ENCODE data around the gene GAL3ST3.

GAL3ST3 gene

GRCh38 chr11:66069715-66070603 lies 21.0 kb upstream of the GAL3ST3 start, which contains the start of gene PACS1:
Gene PACS1 (plus strand): TSS chr11:66070272. CDS start chr11:66070487, 215 bp downstream.
- peak; percentile 56 for DNase-seq

DNA sequence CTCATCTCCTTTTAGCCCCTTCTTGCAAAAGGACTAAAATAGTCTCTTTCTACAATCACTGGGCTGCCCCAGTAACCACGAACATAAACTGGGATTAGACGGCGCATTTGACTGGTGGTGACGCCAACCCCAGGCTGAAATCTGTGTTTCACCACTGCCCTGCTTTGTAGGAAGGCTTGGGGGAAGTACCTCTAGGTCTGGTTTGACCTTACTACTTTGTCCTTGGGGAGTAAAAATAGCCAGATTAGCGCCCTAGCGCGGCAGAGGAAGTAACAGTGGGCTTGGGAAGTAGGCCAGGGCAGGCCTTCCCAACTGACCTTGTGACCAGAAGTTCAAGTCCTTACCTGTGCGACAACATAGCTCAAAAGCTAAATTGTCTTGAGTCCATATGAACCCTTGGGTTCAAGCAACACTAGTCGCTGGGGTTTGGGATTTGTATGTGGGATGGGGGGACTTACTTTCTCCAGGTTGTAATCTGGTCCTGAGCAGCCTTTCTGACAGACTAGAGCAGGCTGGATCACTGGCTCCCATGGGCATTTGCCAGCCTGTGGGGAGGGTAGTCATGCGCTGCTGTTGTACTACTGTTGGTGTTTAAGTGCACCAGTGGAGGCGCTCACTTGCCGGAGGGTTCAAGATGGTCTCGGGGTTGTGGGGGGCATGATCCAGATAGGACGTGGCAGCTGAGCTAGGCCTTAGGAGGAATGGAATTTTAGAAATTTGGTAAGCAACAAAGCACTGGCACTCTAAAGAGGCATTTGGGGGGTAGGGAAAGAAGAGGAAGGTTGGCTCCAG lies 20.2 kb upstream of the GAL3ST3 start:
- no peak for DNase-seq

- DNase-seq, result peak; percentile 38
Measured at GRCh38 chr11:66068154-66068821, 19.3 kb upstream of the GAL3ST3 start.

DNA sequence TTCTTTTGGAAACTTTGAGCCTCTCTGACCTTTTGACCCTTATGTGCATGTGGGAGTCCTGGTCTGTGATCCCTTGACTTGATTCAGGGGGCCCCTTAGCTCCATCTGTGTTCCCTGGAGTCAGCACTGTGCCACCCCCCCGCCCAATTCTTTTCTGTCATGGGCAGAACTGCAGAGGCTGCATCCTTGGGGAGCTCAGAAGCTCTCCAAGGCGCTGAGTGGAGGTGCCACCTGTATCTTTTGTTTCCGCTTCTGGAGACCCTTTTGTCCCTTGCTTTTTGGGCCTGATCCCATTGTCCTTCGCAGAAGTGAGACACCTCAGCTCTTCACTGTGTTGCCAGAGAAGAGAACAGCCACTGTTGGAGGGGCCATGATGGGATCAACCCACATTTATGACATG lies 18.7 kb upstream of the GAL3ST3 start:
- DNase-seq, result no peak

GRCh38 chr11:66066751-66067150 lies 17.8 kb upstream of the GAL3ST3 start:
- DNase-seq, result no peak

DNA sequence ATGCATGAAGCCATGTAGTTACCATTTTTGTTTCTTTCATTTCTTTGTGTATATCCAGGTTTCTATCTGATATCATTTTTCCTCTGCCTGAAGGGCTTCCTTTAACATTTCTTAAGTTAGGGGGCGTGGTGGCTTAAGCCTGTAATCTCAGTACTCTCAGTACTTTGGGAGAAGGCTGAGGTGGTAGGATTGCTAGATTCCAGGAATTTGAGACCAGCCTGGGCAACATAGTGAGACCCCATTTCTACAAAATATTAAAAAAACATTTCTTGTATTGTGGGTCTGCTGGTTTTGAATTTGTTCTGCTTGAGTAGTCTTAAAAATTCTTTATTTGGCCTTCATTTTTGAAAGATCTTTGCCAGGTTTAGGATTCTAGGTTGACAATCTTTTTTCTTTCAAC lies 15.6 kb upstream of the GAL3ST3 start:
- no peak for DNase-seq

- DNase-seq, result no peak
Measured at GRCh38 chr11:66063900-66064299, 14.9 kb upstream of the GAL3ST3 start.

- no peak for DNase-seq
Measured at GRCh38 chr11:66062408-66062807, 13.4 kb upstream of the GAL3ST3 start.

DNA sequence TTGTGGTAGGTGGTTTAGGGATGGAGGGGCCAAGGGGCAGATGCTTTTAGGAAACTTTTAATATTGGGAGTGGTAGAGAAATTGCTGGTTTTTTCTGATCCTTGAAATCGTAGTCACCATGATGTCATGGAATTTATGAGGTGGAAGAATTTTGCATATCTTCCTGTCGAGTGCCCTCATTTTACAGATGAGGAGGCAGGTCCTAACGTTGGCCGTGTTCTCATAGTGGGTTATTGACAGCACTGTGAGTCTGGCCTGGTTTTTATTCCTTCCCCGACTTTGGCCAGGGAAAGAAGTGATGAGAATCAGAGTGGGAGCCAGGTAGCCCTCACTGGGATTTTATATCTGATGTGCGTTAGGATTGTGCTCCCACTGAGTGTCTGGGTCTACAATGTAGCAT lies 12.3 kb upstream of the GAL3ST3 start:
- DNase-seq, result no peak

GRCh38 chr11:66059966-66060680 lies 11.2 kb upstream of the GAL3ST3 start:
- DNase-seq, result no peak

DNA sequence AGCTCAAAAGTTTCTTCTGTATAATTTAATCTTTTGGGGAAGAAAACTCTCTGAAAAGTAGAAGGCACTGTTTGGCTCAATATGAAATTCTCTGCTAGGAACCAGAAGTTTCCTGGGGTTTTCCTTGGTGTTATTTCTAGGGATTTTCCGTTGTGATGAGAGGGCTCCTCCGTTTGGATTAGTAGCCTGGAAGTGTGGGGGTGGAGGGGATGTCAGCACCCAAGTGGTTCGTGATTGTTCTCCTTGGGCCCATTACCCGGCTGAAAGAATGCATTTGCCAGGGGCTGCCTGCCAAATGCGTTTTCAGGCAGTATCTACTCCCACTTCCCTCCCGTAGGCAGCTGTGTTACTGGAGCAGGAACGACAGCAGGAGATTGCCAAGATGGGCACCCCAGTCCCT lies 7.5 kb upstream of the GAL3ST3 start:
- no peak for DNase-seq

GRCh38 chr11:66055021-66055420 lies 6.1 kb upstream of the GAL3ST3 start:
- DNase-seq, result no peak

- DNase-seq, result no peak
Measured at GRCh38 chr11:66052664-66052982, 3.7 kb upstream of the GAL3ST3 start.

DNA sequence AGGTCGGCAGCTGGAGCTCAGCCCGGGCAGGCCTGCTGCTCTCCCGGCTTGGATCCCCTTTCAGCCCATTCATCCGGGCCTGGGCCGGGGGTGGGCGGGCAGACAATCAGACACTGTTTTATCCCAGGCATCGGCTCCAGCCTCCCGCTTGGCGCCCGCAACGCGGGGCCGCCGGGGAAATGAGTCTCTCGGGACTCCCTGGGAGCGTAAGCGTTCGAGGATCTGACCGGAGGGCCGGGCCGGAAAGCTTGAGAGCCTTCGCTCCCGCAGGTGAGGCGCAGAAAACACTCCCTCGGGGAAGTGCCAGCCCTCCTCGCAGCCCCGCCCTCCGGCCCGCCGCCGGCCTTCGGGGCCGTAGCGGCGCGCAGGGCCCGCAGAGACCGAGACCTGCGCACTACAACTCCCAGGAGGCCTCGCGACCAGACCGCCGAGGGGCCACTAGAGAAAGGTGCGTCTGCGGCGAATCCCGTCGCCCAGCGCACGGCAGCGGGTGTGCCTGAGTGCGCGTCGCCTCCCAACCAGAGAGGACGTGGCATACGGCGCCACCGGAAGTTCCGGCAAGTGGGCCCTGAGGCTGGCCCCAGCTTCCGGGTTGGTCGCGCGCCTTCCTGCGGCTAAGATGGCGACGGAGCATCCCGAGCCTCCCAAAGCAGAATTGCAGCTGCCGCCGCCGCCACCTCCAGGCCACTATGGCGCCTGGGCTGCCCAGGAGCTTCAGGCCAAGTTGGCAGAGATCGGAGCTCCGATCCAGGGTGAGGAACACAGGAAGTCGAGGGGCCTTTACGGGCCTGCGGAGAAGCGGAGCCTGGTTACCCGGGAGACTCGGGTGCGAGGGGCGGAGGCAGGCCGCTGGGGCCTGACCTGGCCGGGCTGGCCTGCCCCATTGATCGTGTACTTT lies 3.1 kb upstream of the GAL3ST3 start, which contains the start of gene SF3B2:
Gene SF3B2, plus strand, starts transcription at position 599 of the 898 bp plus-strand sequence. Its CDS starts 21 bp downstream, at position 620.
- DNase-seq, result peak; percentile 99

DNA sequence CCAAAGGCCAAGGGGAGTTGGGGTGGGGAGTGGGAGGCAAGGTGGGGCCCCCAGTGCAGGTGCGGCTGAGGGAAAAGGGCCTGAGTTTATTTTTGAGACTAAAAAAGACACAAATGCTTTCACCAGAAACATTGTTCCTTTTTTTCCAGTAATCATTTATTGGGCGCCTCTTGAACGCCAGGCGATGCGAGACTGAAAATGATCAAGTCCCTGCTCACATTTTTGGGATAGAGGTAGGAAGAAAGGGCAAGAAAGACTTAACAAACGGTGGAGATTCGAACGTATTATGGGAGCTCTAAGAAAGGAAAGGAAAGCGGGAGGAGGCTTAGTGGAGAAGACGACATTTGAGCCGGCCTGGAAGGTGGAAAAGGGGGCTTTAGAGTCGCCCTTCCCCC lies 2.4 kb upstream of the GAL3ST3 start:
- no peak for DNase-seq

DNA sequence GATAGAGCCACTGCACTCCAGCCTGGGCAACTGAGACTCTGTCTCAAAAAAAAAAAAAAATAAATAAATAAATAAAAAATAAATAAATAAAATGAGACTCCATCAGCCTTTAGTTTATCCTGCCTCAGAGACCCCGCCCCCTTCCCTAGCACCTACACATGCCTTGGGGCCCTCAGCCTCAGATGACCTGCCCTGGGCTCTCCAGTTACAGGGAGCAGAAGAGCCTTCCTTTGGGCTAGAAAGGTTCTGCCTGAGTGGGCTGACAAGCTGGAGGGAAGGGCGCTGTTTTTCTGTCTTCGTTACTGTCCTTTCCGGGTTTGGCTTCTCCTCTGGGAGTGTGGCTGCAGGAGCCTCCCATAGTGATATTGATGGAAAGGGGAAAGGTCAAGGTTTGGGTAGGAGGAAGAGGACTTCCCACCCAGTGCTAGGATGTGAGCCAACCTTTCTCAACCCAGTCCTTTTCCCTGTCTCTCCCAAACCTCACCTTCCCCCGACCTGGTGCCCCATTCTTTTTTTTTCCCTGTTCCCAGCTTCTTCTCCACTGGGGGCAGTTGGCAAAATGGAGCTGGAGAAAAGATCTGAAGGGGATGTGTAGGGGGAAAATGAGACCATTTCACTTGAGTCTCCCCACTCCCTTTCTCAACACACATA lies 1.7 kb upstream of the GAL3ST3 start:
- no peak for DNase-seq

DNA sequence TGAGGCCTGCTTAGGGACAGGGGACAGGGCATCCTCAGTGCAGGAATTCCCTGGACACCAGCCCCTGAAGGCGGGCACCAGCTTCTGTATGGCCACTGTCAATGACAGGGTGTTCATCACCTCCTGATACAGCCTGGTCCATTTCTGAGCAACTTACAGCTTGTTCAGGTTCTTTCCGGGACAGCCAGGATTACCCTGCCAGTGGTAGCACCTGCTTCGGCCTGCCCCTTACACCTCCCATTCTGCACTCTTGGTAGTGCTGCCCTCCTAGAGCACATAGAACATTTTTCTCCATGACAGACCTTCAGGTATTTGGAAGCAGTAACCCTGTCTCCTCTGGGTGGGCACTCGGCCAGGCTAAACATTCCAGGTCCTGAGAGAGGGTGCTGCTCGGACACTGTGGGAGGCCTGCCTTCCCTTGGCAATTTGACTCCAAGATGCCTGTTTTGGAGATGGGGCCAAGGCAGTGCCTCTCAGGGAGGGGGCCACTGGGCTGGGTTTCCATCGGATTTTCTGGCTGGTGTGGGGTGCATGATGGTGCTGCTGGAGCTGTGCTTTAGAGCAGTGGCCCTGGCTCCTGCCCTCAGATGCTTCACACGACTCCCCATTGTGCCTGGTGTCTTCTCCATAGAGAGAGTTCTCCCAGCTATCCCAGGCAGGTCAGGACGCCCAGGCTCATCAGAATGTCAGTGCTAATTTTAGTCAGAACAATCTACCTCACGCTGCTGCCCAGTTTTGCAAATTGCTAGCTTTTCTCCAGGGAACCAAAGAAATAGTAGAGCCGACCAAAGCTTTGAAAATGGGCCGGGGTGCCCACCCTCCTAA lies 1.2 kb downstream of the GAL3ST3 start:
- no peak for DNase-seq

DNA sequence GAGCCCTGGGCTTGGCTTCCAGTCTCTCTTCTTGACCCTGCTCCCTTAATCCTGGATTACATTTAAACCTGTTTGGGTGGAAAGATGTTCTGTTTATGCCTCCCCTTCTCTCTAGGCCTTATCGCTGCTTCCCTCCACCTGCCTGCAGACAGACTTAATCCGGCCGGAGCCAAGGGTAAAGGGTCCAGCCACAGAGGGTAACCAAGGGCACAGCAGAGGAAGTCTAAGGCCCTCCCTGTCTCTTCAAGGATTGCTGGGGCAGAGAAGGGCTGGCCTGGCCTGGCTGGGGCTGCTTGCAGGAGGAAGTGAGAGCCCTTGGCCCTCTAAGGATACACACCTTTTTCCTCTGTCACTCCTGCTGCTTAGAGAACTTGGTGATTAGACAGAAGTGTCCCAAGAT lies 2.1 kb downstream of the GAL3ST3 start:
- no peak for DNase-seq

DNA sequence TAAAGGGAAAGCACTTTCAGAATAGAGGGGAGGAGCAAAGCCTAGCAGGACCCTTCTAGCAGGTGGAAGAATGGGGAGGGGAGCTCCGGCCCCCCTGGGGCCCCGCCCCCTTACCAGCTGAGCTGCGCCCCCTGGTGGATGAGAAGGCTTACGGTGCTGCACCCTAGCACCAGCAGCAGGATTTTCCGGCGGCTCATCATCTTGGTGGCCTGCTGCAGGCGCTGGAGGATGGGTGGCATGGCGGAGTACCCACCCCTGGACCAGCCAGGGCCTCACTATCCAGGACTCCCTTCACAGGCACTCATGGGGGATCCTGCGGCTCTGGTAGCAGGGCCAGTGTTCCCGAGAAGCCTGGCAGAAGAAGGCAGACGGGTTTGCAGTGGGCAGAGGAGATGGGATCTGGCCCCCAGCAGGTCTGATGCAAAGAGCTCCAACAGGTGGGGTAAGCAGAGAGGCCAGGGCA lies 3.8 kb downstream of the GAL3ST3 start:
- peak; percentile 77 for DNase-seq

- no peak for DNase-seq
Measured at GRCh38 chr11:66044757-66045156, 4.2 kb downstream of the GAL3ST3 start.

All from NCI-H774 (cell line).